KOPT-K1 (cell line): Measurements from ENCODE around the gene PSORS1C1.
"Not testable (repeated sequence)": the region's sequence is repeated elsewhere in the genome, so short reads cannot be mapped to it uniquely, and the experiment has no call there.

Experiments
- H3K27ac ChIP-seq: fragments of 200-600 bp; sonication (generic); 2 replicates; pipeline ENCODE4 v1.5.1; 2016; ENCODE audit warnings: antibody characterized with exemption, mild to moderate bottlenecking, low read depth, low read length; ENCODE audit not compliant: poor library complexity, severe bottlenecking
- H3K36me3 ChIP-seq: fragments of 200-600 bp; sonication (generic); 2 replicates; pipeline ENCODE4 v1.5.1; 2017; ENCODE audit warnings: antibody characterized with exemption, mild to moderate bottlenecking, low read length, moderate library complexity; ENCODE audit not compliant: insufficient read depth
- H3K9me3 ChIP-seq: fragments of 200-600 bp; sonication (generic); 2 replicates; pipeline ENCODE4 v1.5.1; 2017; ENCODE audit warnings: antibody characterized with exemption, low read length, mild to moderate bottlenecking; ENCODE audit not compliant: insufficient read depth, poor library complexity, severe bottlenecking

PSORS1C1 gene

GRCh38 chr6:31185695-31186051 lies 71.1 kb downstream of the PSORS1C1 start:
- not testable (repeated sequence) for H3K9me3 ChIP-seq, H3K27ac ChIP-seq, H3K36me3 ChIP-seq

DNA sequence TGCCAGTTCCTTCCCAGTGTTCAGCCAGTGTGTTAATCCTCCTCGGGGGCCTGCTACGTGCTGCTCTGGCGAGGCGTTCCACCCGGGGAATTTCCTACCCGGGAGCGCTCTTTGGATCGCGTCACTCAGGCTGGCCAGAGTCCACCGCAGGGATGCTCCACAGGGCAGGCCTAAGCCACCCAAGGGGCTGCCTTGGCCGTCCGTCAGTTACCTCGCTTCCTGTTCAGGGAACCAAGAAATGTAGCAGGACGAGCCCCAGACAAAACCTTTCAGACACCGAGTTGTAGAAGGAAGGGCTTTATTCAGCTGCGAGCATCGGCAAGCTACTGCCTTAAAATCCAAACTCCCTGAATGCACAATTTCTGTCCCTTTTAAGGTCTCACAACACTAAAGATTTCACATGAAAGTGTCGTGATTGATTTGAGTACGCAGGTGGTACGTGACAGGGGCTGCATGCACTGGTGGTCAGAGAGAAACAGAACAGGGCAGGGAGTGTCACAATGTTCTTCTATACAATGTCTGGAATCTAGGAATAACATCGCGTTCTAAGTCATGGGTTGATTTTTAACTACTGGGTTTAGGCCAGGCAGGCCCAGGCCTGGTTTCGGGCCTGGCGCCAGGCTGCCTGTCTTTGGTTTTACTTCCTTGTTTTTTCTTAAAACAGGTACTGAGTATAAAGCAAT lies 71.6 kb downstream of the PSORS1C1 start:
- Histone ChIP-seq H3K27ac (no peak overlapping the region), H3K9me3 (no peaks in the 10 kb centered on the region), H3K36me3 (no peaks in the 10 kb centered on the region)

- Histone ChIP-seq H3K36me3 (no peaks in the 10 kb centered on the region), H3K27ac (no peak overlapping the region), H3K9me3 (no peaks in the 10 kb centered on the region)
Observed at GRCh38 chr6:31187780-31188194, 73.2 kb downstream of the PSORS1C1 start.

DNA sequence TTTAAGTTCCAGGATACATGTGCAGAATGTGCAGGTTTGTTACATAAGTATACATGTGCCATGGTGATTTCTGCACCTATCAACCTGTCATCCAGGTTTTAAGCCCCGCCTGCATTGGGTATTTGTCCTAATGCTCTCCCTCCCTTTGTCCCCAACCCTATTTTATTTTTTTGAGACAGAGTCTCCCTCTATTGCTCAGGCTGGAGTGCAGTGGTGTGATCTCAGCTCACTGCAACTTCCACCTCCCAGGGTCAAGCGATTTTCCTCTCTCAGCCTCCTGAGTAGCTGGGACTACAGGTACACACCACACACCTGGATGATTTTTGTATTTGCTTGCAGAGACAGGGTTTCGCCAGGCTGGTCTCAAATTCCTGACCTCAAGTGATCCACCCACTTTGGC lies 74.6 kb downstream of the PSORS1C1 start:
- H3K36me3 ChIP-seq, H3K27ac ChIP-seq, H3K9me3 ChIP-seq: not testable (repeated sequence)
